Breast epithelium (tissue), 3 donors: Measurements from ENCODE around the gene PTPRN2.

Source experiments
- POLR2A ChIP-seq: fragments of 450-650 bp; IDR thresholded peaks from one replicate; pipeline ENCODE4 v1.6.1; 2016; ENCODE audit warnings: antibody characterized with exemption, mild to moderate bottlenecking, moderate library complexity
- POLR2AphosphoS5 ChIP-seq, 3 donors: sonication (generic); formaldehyde crosslinking; IDR thresholded peaks; one replicate each; pipeline ENCODE4 v1.6.1; 2017; ENCODE audit warnings: antibody characterized with exemption in 3 of 3

DNA sequence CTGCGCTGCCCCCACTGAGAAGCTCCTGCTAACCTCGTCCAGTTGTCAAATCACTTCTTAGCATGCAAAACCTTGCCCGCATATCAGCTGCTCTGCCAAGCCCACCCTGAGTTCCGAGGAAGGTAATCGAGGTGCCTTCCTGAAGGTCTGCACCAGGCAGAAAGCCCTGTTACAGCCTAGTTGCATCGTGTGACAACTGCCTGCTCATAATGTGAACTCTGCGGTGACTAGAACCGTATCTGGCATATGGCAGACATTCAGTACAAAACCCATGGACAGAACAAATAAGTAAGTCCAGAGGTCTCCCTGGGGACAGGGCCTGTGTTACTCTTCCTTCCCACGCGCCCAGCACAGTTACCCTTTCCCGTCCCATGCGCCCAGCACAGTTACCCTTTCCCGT, 856.5 kb downstream of the PTPRN2 start:
- no peak for TF ChIP-seq POLR2A
- no peak for TF ChIP-seq POLR2AphosphoS5 (IDR thresholded peaks at IDR 0.05)
